ENCODE data around the gene TBX21.
A peak's percentile ranks its signal among the peaks of the same experiment; 100 is the strongest.

TBX21 gene

GRCh38 chr17:47687328-47687690 lies 45.7 kb upstream of the TBX21 start:
- H3K9ac ChIP-seq (ENCODE audit: low read length), result no peak overlapping the region
- 0 out of 2 replicates have a peak, but pooled peaks cover under 1% of the 10 kb centered on the region for H3K4me1 ChIP-seq (ENCODE audit: low read length)
- no peaks in the 10 kb centered on the region for H3K9me2 ChIP-seq (replicated peaks; ENCODE audit: insufficient read depth, low read length)
- no peak overlapping the region for H3K4me3 ChIP-seq (ENCODE audit: low read length)
- peaks cover 34% of the 10 kb centered on the region for H3F3A ChIP-seq (ENCODE audit: insufficient read depth, low read length)
- H2AFZ ChIP-seq (ENCODE audit: low read length), result no peak overlapping the region
- H3K27ac ChIP-seq (ENCODE audit: low read length), result no peak overlapping the region; the same call in 1 of the 2 replicates
- TF ChIP-seq, protein P1, sequence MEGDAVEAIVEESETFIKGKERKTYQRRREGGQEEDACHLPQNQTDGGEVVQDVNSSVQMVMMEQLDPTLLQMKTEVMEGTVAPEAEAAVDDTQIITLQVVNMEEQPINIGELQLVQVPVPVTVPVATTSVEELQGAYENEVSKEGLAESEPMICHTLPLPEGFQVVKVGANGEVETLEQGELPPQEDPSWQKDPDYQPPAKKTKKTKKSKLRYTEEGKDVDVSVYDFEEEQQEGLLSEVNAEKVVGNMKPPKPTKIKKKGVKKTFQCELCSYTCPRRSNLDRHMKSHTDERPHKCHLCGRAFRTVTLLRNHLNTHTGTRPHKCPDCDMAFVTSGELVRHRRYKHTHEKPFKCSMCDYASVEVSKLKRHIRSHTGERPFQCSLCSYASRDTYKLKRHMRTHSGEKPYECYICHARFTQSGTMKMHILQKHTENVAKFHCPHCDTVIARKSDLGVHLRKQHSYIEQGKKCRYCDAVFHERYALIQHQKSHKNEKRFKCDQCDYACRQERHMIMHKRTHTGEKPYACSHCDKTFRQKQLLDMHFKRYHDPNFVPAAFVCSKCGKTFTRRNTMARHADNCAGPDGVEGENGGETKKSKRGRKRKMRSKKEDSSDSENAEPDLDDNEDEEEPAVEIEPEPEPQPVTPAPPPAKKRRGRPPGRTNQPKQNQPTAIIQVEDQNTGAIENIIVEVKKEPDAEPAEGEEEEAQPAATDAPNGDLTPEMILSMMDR (IDR thresholded peaks at IDR 0.05; ENCODE audit: low read length), result no peak
- TF ChIP-seq EZH2phosphoT487 (IDR thresholded peaks at IDR 0.05; ENCODE audit: low read length) (no peak), EZH2 (optimal IDR thresholded peaks at IDR 0.05; ENCODE audit: low read depth, low read length) (no peak)
- no peaks in the 10 kb centered on the region for H3K9me3 ChIP-seq (replicated peaks; ENCODE audit: insufficient read depth, low read length)
- H3K36me3 ChIP-seq (replicated peaks; ENCODE audit: insufficient read depth, low read length), result peaks cover 13% of the 10 kb centered on the region; the same call in 1 of the 2 replicates
- DNase-seq, result no peak
- H3K4me2 ChIP-seq (ENCODE audit: low read depth, low read length), result no peak overlapping the region
- peaks cover 4% of the 10 kb centered on the region for H3K27me3 ChIP-seq (replicated peaks; ENCODE audit: insufficient read depth, low read length)
- no peaks in the 10 kb centered on the region for H3K79me2 ChIP-seq (ENCODE audit: low read length)
- peaks cover 4% of the 10 kb centered on the region; the same call in 1 of the 2 replicates for H4K20me1 ChIP-seq (ENCODE audit: insufficient read depth, low read length)

DNA sequence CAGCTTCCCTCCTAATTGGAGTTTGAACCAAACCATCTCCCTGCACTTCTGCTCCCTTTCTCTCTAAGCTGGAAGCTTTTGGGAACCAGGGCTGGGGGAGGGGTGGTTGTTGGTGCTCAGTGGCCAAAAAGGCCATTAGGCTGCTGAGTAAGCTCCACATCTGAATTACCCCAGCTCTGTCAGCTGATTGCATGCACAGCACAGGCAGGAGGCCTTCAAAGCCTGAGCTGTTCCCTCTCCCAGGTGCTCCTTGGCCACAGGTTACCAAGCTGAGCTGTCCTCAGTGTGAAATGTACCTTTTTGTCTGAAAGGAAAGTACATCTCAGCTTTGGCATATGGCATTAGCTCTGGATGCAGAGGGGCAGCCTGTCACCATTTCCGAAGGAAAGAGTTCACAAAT lies 45.3 kb upstream of the TBX21 start:
- Histone ChIP-seq H3K36me3 (replicated peaks; ENCODE audit: insufficient read depth, low read length) (0 out of 2 replicates have a peak, but pooled peaks cover 9% of the 10 kb centered on the region), H2AFZ (ENCODE audit: low read length) (no peak overlapping the region), H3K27ac (ENCODE audit: low read length) (no peak overlapping the region; the same call in 1 of the 2 replicates), H3K27me3 (replicated peaks; ENCODE audit: insufficient read depth, low read length) (peaks cover 9% of the 10 kb centered on the region), H3F3A (ENCODE audit: insufficient read depth, low read length) (peaks cover 34% of the 10 kb centered on the region), H3K9ac (ENCODE audit: low read length) (no peak overlapping the region), H3K4me1 (ENCODE audit: low read length) (peaks cover 5% of the 10 kb centered on the region), H3K4me2 (ENCODE audit: low read depth, low read length) (no peak overlapping the region), H3K4me3 (ENCODE audit: low read length) (no peak overlapping the region), H4K20me1 (ENCODE audit: insufficient read depth, low read length) (peaks cover 4% of the 10 kb centered on the region; the same call in 1 of the 2 replicates), H3K9me2 (replicated peaks; ENCODE audit: insufficient read depth, low read length) (no peaks in the 10 kb centered on the region), H3K9me3 (replicated peaks; ENCODE audit: insufficient read depth, low read length) (no peaks in the 10 kb centered on the region), H3K79me2 (ENCODE audit: low read length) (no peaks in the 10 kb centered on the region)
- TF ChIP-seq, protein P1 (IDR thresholded peaks at IDR 0.05; ENCODE audit: low read length), result no peak
- no peak for TF ChIP-seq EZH2 (optimal IDR thresholded peaks at IDR 0.05; ENCODE audit: low read depth, low read length)
- no peak for TF ChIP-seq EZH2phosphoT487 (IDR thresholded peaks at IDR 0.05; ENCODE audit: low read length)
- DNase-seq, result peak; percentile 29

DNA sequence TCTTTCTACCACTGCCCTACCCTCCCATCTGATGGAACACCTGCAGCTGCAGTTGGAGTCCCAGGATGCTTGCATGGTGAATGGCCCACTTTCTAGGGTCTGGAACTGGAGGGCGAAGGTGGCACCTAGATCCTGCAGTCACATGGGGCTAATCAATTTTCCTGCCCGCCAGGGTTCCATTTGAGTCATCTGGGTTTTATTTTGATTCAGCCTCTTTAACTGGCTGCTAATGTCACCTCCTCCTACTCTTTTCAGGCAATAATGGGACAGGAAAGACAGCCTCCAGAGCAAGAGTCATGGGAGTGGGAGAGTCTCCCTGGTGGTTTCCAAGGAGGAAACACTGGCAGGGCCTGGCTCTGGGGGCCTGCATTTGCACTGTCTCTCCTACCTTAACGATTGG lies 42.9 kb upstream of the TBX21 start:
- H3K4me1 ChIP-seq (ENCODE audit: low read length), result peaks cover 9% of the 10 kb centered on the region
- TF ChIP-seq, protein P1 (IDR thresholded peaks at IDR 0.05; ENCODE audit: low read length), result no peak
- TF ChIP-seq EZH2phosphoT487 (IDR thresholded peaks at IDR 0.05; ENCODE audit: low read length), result no peak
- TF ChIP-seq EZH2 (optimal IDR thresholded peaks at IDR 0.05; ENCODE audit: low read depth, low read length), result no peak
- 0 out of 2 replicates have a peak, but pooled peaks cover 4% of the 10 kb centered on the region for H4K20me1 ChIP-seq (ENCODE audit: insufficient read depth, low read length)
- no peak overlapping the region for H3K4me2 ChIP-seq (ENCODE audit: low read depth, low read length)
- no peak overlapping the region for H3K27ac ChIP-seq (ENCODE audit: low read length)
- no peak overlapping the region for H2AFZ ChIP-seq (ENCODE audit: low read length)
- H3K4me3 ChIP-seq (ENCODE audit: low read length), result no peak overlapping the region
- no peak for DNase-seq
- H3K27me3 ChIP-seq (replicated peaks; ENCODE audit: insufficient read depth, low read length), result peaks cover 27% of the 10 kb centered on the region
- no peaks in the 10 kb centered on the region for H3K9me3 ChIP-seq (replicated peaks; ENCODE audit: insufficient read depth, low read length)
- H3K79me2 ChIP-seq (ENCODE audit: low read length), result no peaks in the 10 kb centered on the region
- H3K9ac ChIP-seq (ENCODE audit: low read length), result no peak overlapping the region
- H3K36me3 ChIP-seq (replicated peaks; ENCODE audit: insufficient read depth, low read length), result no peaks in the 10 kb centered on the region
- H3F3A ChIP-seq (ENCODE audit: insufficient read depth, low read length), result peaks cover 28% of the 10 kb centered on the region
- no peaks in the 10 kb centered on the region for H3K9me2 ChIP-seq (replicated peaks; ENCODE audit: insufficient read depth, low read length)
